CD1c-positive myeloid dendritic cell (primary cell): ENCODE data around the gene ARHGAP45.

Source experiments
- DNase-seq: peaks from one replicate; pipeline ENCODE4 v3.0.0-alpha.2; 2016; ENCODE audit errors: extremely low spot score

ARHGAP45 gene

GRCh38 chr19:1055028-1055425 lies 11.9 kb upstream of the ARHGAP45 start:
- DNase-seq: no peak

- DNase-seq: no peak
Measured at GRCh38 chr19:1055886-1056620, 10.9 kb upstream of the ARHGAP45 start.

- peak; percentile 42 for DNase-seq
Measured at GRCh38 chr19:1057176-1057855, 9.7 kb upstream of the ARHGAP45 start.

- DNase-seq: no peak
Measured at GRCh38 chr19:1058112-1058511, 8.9 kb upstream of the ARHGAP45 start.

- DNase-seq: no peak
Measured at GRCh38 chr19:1060689-1061088, 6.3 kb upstream of the ARHGAP45 start.

GRCh38 chr19:1061987-1062386 lies 5.0 kb upstream of the ARHGAP45 start:
- no peak for DNase-seq

- DNase-seq: no peak
Measured at GRCh38 chr19:1062387-1063029, 4.5 kb upstream of the ARHGAP45 start.

GRCh38 chr19:1063030-1063908 lies 3.7 kb upstream of the ARHGAP45 start:
- peak; percentile 75 for DNase-seq

GRCh38 chr19:1063909-1064660 lies 2.9 kb upstream of the ARHGAP45 start:
- DNase-seq: no peak

- DNase-seq: peak; percentile 83
Measured at GRCh38 chr19:1064661-1065605, 2.0 kb upstream of the ARHGAP45 start.

- no peak for DNase-seq
Measured at GRCh38 chr19:1065606-1066109, 1.3 kb upstream of the ARHGAP45 start.

GRCh38 chr19:1066251-1066747 lies 668 bp upstream of the ARHGAP45 start:
- no peak for DNase-seq

- DNase-seq: no peak
Measured at GRCh38 chr19:1067341-1067957, 482 bp downstream of the ARHGAP45 start.

- DNase-seq: peak; percentile 71
Measured at GRCh38 chr19:1068009-1069001, 1.3 kb downstream of the ARHGAP45 start.

- DNase-seq: peak; percentile 93
Measured at GRCh38 chr19:1069009-1069779, 2.2 kb downstream of the ARHGAP45 start.

- DNase-seq: no peak
Measured at GRCh38 chr19:1070576-1070930, 3.6 kb downstream of the ARHGAP45 start.
